HCT116 (cell line): Measurements from ENCODE around the gene SYTL3. TPM values are rescaled to one million over a fixed set of nuclear protein-coding genes. Genes with fewer than 3 reads are reported as not detected.

Experiments
- ATAC-seq: fragments of 200-7000 bp; cut with Tn5 transposase; 2 replicates; pipeline ENCODE4 v1.9.1; 2020; ENCODE audit warnings: mild to moderate bottlenecking, moderate library complexity
- BruUV-seq: library from RNA; stranded (reverse); fragments of 400-500 nt; replicated peaks from 2 replicates; lab custom pipeline; 2021; lab: Mats Ljungman, UMichigan
- CTCF ChIA-PET: fragments of 300-600 bp; sonication (Branson Sonifier 250); formaldehyde crosslinking; loops from one replicate; lab custom pipeline; 2021; ENCODE audit warnings: antibody characterized with exemption; lab: Charles Lee
- POLR2A ChIA-PET: fragments of 300-600, 350-600 bp; sonication (Branson Sonifier 250); formaldehyde crosslinking; loops from one replicate; lab custom pipeline; 2021; ENCODE audit warnings: antibody characterized with exemption; lab: Charles Lee
- RAD21 ChIA-PET, 2 experiments: fragments of 300-600 bp; sonication (Branson Sonifier 250); formaldehyde crosslinking; loops; one replicate each; lab custom pipeline; 2023; ENCODE audit warnings: low total read pairs in 2 of 2; ENCODE audit not compliant: uncharacterized antibody in 2 of 2, unreplicated experiment in 2 of 2, low non-redundant PET in 1 of 2; lab: Charles Lee
- DNase-seq: peaks from one replicate; pipeline ENCODE4 v3.0.0-alpha.2; 2010; ENCODE audit warnings: low read depth, low spot score
- H2AFZ ChIP-seq: fragments of 200-600 bp; shearing (Covaris generic), sonication (generic); 2 replicates; pipeline ENCODE4 v1.6.1; 2017; ENCODE audit warnings: low read depth, mixed run types, mixed read lengths, antibody characterized with exemption, low read length; ENCODE audit not compliant: poor library complexity, severe bottlenecking
- H3K27ac ChIP-seq: 2 replicates; pipeline ENCODE4 v1.5.1; 2012; ENCODE audit warnings: low read depth, low read length
- H3K27me3 ChIP-seq: fragments of 200-600 bp; sonication (generic); 2 replicates; pipeline ENCODE4 v1.6.1; 2016; ENCODE audit warnings: mixed run types, low read length, mixed read lengths; ENCODE audit not compliant: insufficient read depth
- H3K36me3 ChIP-seq, 2 experiments: fragments of 200-500 bp in 1 of 2; fragments of 200-600 bp in 1 of 2; sonication (Bioruptor generic) in 1 of 2; sonication (generic) in 1 of 2; 2 replicates each; pipeline versions ENCODE4 v1.5.1 to v1.6.1; 2014 to 2016; ENCODE audit warnings: low read length in 2 of 2, inconsistent platforms in 1 of 2, mixed read lengths in 1 of 2, mixed run types in 1 of 2; ENCODE audit not compliant: insufficient read depth in 2 of 2, control insufficient read depth in 1 of 2
- H3K4me1 ChIP-seq, 2 experiments: fragments of 200-600 bp in 1 of 2; sonication (generic) in 1 of 2; 2 replicates each; pipeline versions ENCODE4 v1.5.1 to v1.6.1; 2012 to 2017; ENCODE audit warnings: low read length in 2 of 2, inconsistent platforms in 1 of 2, mild to moderate bottlenecking in 1 of 2, mixed read lengths in 1 of 2, mixed run types in 1 of 2, moderate library complexity in 1 of 2; ENCODE audit not compliant: insufficient read depth in 2 of 2, control insufficient read depth in 1 of 2
- H3K4me2 ChIP-seq: fragments of 200-600 bp; sonication (generic); 2 replicates; pipeline ENCODE4 v1.6.1; 2017; ENCODE audit warnings: mixed run types, low read length, mixed read lengths
- H3K4me3 ChIP-seq, 2 experiments: fragments of 200-600 bp in 1 of 2; sonication (generic) in 1 of 2; replicated peaks in 1 of 2; 2 replicates each; pipeline ENCODE4 v1.5.1; 2011 to 2016; ENCODE audit warnings: low read length in 2 of 2, control low read depth in 1 of 2, low read depth in 1 of 2, mild to moderate bottlenecking in 1 of 2, mixed read lengths in 1 of 2, mixed run types in 1 of 2
- H3K79me2 ChIP-seq: fragments of 200-600 bp; sonication (generic); 2 replicates; pipeline ENCODE4 v1.6.1; 2017; ENCODE audit warnings: mild to moderate bottlenecking, mixed run types, low read length, moderate library complexity, mixed read lengths; ENCODE audit not compliant: insufficient read depth
- H3K9ac ChIP-seq: fragments of 200-600 bp; sonication (generic); 2 replicates; pipeline ENCODE4 v1.6.1; 2016; ENCODE audit warnings: low read length, mixed read lengths
- H3K9me2 ChIP-seq: fragments of 200-600 bp; sonication (generic), shearing (Covaris generic); 2 replicates; pipeline ENCODE4 v1.6.1; 2017; ENCODE audit warnings: mixed run types, mild to moderate bottlenecking, moderate library complexity; ENCODE audit not compliant: insufficient read depth
- H3K9me3 ChIP-seq, 2 experiments: fragments of 200-500 bp in 1 of 2; fragments of 200-600 bp in 1 of 2; sonication (Bioruptor generic) in 1 of 2; sonication (generic) in 1 of 2; 2 replicates each; pipeline ENCODE4 v1.6.1; 2014 to 2017; ENCODE audit warnings: low read length in 2 of 2, mixed read lengths in 2 of 2, inconsistent platforms in 1 of 2, low read depth in 1 of 2, mild to moderate bottlenecking in 1 of 2, mixed run types in 1 of 2, moderate library complexity in 1 of 2; ENCODE audit not compliant: control insufficient read depth in 1 of 2, insufficient read depth in 1 of 2
- H4K20me1 ChIP-seq: fragments of 200-600 bp; sonication (generic), shearing (Covaris generic); 2 replicates; pipeline ENCODE4 v1.6.1; 2017; ENCODE audit warnings: mixed run types, mild to moderate bottlenecking, moderate library complexity; ENCODE audit not compliant: insufficient read depth
- EGR1 ChIP-seq: IDR thresholded peaks from 2 replicates; pipeline ENCODE4 v1.6.1; 2012; ENCODE audit warnings: low read depth
- EZH2 ChIP-seq: fragments of 200-600 bp; sonication (generic); IDR thresholded peaks from 2 replicates; pipeline ENCODE4 v1.6.1; 2017; ENCODE audit warnings: antibody characterized with exemption, mixed run types
- EZH2phosphoT487 ChIP-seq: fragments of 200-600 bp; IDR thresholded peaks from 2 replicates; pipeline ENCODE4 v1.6.1; 2018; ENCODE audit warnings: antibody characterized with exemption, borderline replicate concordance
- JUND ChIP-seq: IDR thresholded peaks from 2 replicates; pipeline ENCODE4 v1.6.1; 2012
- POLR2AphosphoS5 ChIP-seq: IDR thresholded peaks from 2 replicates; pipeline ENCODE4 v1.6.1; 2011; ENCODE audit warnings: mild to moderate bottlenecking, low read depth, low read length, moderate library complexity
- RAD21 ChIP-seq: IDR thresholded peaks from 2 replicates; pipeline ENCODE4 v1.6.1; 2012; ENCODE audit warnings: low read depth, mild to moderate bottlenecking
- REST ChIP-seq: IDR thresholded peaks from 2 replicates; pipeline ENCODE4 v1.6.1; 2012; ENCODE audit warnings: low read depth
- SIN3A ChIP-seq: IDR thresholded peaks from 2 replicates; pipeline ENCODE4 v1.6.1; 2012; ENCODE audit warnings: low read depth
- SRF ChIP-seq: IDR thresholded peaks from 2 replicates; pipeline ENCODE4 v1.6.1; 2012; ENCODE audit warnings: low read depth
- TCF7L2 ChIP-seq: IDR thresholded peaks from 2 replicates; pipeline ENCODE4 v1.7.0; 2011; ENCODE audit warnings: borderline replicate concordance, inconsistent platforms; ENCODE audit not compliant: insufficient read depth, insufficient read length; ENCODE audit errors: extremely low read depth
- YY1 ChIP-seq: IDR thresholded peaks from 2 replicates; pipeline ENCODE4 v1.6.1; 2011; ENCODE audit warnings: low read length, low read depth, moderate library complexity, mild to moderate bottlenecking; ENCODE audit not compliant: insufficient replicate concordance; ENCODE audit errors: extremely low read depth
- intact Hi-C: fragments of 100-400 bp; cut with micrococcal nuclease; formaldehyde crosslinking; loops from 2 replicates; pipeline ENCODE4 v1.10.0; 2022
- total RNA-seq: library from RNA; stranded (reverse); gene quantifications from one replicate; pipeline ENCODE4 v1.2.1, GENCODE V29; 2021; ENCODE audit not compliant: unreplicated experiment
- TF ChIP-seq, protein P1 (sequence below): IDR thresholded peaks from 2 replicates; pipeline ENCODE4 v1.6.1; 2012

Gene SYTL3
- total RNA-seq, 1 experiment from 2014 or later: 55.3 TPM

- TF ChIP-seq, protein P1, sequence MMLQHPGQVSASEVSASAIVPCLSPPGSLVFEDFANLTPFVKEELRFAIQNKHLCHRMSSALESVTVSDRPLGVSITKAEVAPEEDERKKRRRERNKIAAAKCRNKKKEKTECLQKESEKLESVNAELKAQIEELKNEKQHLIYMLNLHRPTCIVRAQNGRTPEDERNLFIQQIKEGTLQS: no peak
- POLR2A ChIA-PET: no interaction called here
- no peak for DNase-seq
- Histone ChIP-seq H3K9ac (no peak overlapping the region), H3K9me2 (no peaks in the 10 kb centered on the region), H3K4me1 (peaks cover 16 to 24% of the 10 kb centered on the region in 2 experiments), H3K27ac (no peak overlapping the region), H3K27me3 (no peaks in the 10 kb centered on the region), H2AFZ (no peak overlapping the region), H3K79me2 (no peaks in the 10 kb centered on the region), H3K36me3 (0 out of 4 replicates have a peak, but pooled peaks cover 0 to 5% of the 10 kb centered on the region in 2 experiments), H3K4me3 (no peak overlapping the region), H3K9me3 (peaks cover 0 to 6% of the 10 kb centered on the region in 2 experiments; a peak in 1 of 4 replicates), H3K4me2 (no peak overlapping the region), H4K20me1 (no peaks in the 10 kb centered on the region)
- ATAC-seq: no peak
- CTCF ChIA-PET: no interaction called here
- intact Hi-C loops: no loop called here
- RAD21 ChIA-PET: no interaction called here
- no TSS peak for BruUV-seq
These were observed 39.0 kb downstream of the SYTL3 start for GRCh38 chr6:158688860-158689259.

GRCh38 chr6:158694913-158695312 lies 45.1 kb downstream of the SYTL3 start:
- H3K4me3 ChIP-seq: no peak overlapping the region
- no peaks in the 10 kb centered on the region for H4K20me1 ChIP-seq
- no peaks in the 10 kb centered on the region for H3K9me3 ChIP-seq
- ATAC-seq: no peak
- no peak overlapping the region for H3K9ac ChIP-seq
- intact Hi-C loops: no loop called here
- TF ChIP-seq JUND (no peak), REST (no peak), SIN3A (no peak), YY1 (no peak), TCF7L2 (no peak), EZH2phosphoT487 (no peak), EZH2 (no peak), EGR1 (no peak), SRF (no peak), RAD21 (no peak), POLR2AphosphoS5 (no peak)
- TF ChIP-seq, protein P1: no peak
- TF ChIP-seq, all 23 proteins: peak for 0
- Histone ChIP-seq H2AFZ (no peak overlapping the region), H3K27me3 (no peaks in the 10 kb centered on the region), H3K9me2 (no peaks in the 10 kb centered on the region), H3K79me2 (no peaks in the 10 kb centered on the region), H3K36me3 (peaks cover 0 to 5% of the 10 kb centered on the region in 2 experiments; a peak in 1 of 4 replicates), H3K4me2 (no peak overlapping the region), H3K27ac (no peak overlapping the region), H3K4me1 (peaks cover 28 to 38% of the 10 kb centered on the region in 2 experiments)
- BruUV-seq: no TSS peak
- ChIA-PET CTCF (no interaction called here), RAD21 (no interaction called here), POLR2A (no interaction called here)
- no peak for DNase-seq
